Measurements from ENCODE around the gene CELF4. TPM values are rescaled to one million over a fixed set of nuclear protein-coding genes. Genes with fewer than 3 reads are reported as not detected.
"Not testable (repeated sequence)": the region's sequence is repeated elsewhere in the genome, so short reads cannot be mapped to it uniquely, and the experiment has no call there.

Gene CELF4
- total RNA-seq, 1 donor from 2014 or later: not detected

- DNase-seq (ENCODE audit: low read depth in 2 of 2): no peak
These were observed 92.3 kb downstream of the CELF4 start for GRCh38 chr18:37473195-37473840.

- no peak for DNase-seq (ENCODE audit: low read depth in 2 of 2)
These were observed 94.0 kb downstream of the CELF4 start for GRCh38 chr18:37471637-37472036.

GRCh38 chr18:37470986-37471385, 94.6 kb downstream of the CELF4 start:
- DNase-seq (ENCODE audit: low read depth in 2 of 2): no peak

GRCh38 chr18:37467002-37467662, 98.5 kb downstream of the CELF4 start:
- DNase-seq (ENCODE audit: low read depth in 2 of 2): no peak

- DNase-seq (ENCODE audit: low read depth in 2 of 2): no peak
These were observed 99.6 kb downstream of the CELF4 start for GRCh38 chr18:37465958-37466357.

- DNase-seq (ENCODE audit: low read depth in 2 of 2): no peak
These were observed 101.3 kb downstream of the CELF4 start for GRCh38 chr18:37464257-37464656.

- not testable (repeated sequence) for DNase-seq (ENCODE audit: low read depth in 2 of 2)
These were observed 104.3 kb downstream of the CELF4 start for GRCh38 chr18:37461329-37461728.

- DNase-seq (ENCODE audit: low read depth in 2 of 2): no peak
These were observed 105.0 kb downstream of the CELF4 start for GRCh38 chr18:37460604-37461003.

- no peak for DNase-seq (ENCODE audit: low read depth in 2 of 2)
These were observed 106.9 kb downstream of the CELF4 start for GRCh38 chr18:37458697-37459096.

GRCh38 chr18:37457753-37458152, 107.8 kb downstream of the CELF4 start:
- DNase-seq (ENCODE audit: low read depth in 2 of 2): no peak

- DNase-seq (ENCODE audit: low read depth in 2 of 2): no peak
These were observed 108.3 kb downstream of the CELF4 start for GRCh38 chr18:37457341-37457740.

- DNase-seq (ENCODE audit: low read depth in 2 of 2): no peak
These were observed 108.7 kb downstream of the CELF4 start for GRCh38 chr18:37456873-37457272.

GRCh38 chr18:37456395-37456794, 109.2 kb downstream of the CELF4 start:
- no peak for DNase-seq (ENCODE audit: low read depth in 2 of 2)

GRCh38 chr18:37453752-37454151, 111.8 kb downstream of the CELF4 start:
- no peak for DNase-seq (ENCODE audit: low read depth in 2 of 2)

GRCh38 chr18:37452682-37453385, 112.8 kb downstream of the CELF4 start:
- DNase-seq (ENCODE audit: low read depth in 2 of 2): no peak

GRCh38 chr18:37452015-37452414, 113.6 kb downstream of the CELF4 start:
- DNase-seq (ENCODE audit: low read depth in 2 of 2): no peak

GRCh38 chr18:37451239-37451825, 114.3 kb downstream of the CELF4 start:
- no peak for DNase-seq (ENCODE audit: low read depth in 2 of 2)

- DNase-seq (ENCODE audit: low read depth in 2 of 2): no peak
These were observed 115.0 kb downstream of the CELF4 start for GRCh38 chr18:37450434-37451132.

GRCh38 chr18:37449618-37450017, 116.0 kb downstream of the CELF4 start:
- no peak for DNase-seq (ENCODE audit: low read depth in 2 of 2)

GRCh38 chr18:37448946-37449345, 116.7 kb downstream of the CELF4 start:
- DNase-seq (ENCODE audit: low read depth in 2 of 2): no peak

- no peak for DNase-seq (ENCODE audit: low read depth in 2 of 2)
These were observed 117.4 kb downstream of the CELF4 start for GRCh38 chr18:37447962-37448888.

Measured in lung microvascular endothelial cell (primary cell).